ENCODE results near the gene TRRAP. TPM values are rescaled to one million over a fixed set of nuclear protein-coding genes. Genes with fewer than 3 reads are reported as not detected.

The TRRAP gene
- total RNA-seq, 1 donor from 2014 or later, result 66.9 TPM

DNA sequence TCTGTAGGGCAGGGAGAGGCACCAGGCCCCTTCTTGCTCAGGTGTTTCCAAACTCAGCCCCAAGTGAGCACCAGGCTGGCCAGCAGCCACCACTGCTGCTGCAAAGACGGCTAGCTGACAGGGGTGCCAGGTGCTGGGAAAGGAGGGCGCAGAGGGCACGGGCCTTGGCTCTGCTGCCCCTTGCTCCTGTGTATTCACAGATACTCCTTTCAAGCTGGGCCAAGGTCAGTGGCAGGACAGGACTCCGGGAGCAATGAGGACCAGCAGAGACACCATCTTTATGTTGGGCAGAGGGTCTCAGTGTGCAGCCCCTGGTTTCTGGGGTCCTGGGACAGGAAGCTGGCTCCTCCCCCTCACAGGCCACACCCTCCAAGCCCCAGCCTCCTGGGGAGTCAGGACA, 155.4 kb downstream of the TRRAP start:
- H3K4me1 Mint-ChIP-seq, result no peaks in the 10 kb centered on the region
- peaks cover 32% of the 10 kb centered on the region for H3K36me3 Mint-ChIP-seq (ENCODE audit: low read depth)
- H3K27me3 Mint-ChIP-seq (ENCODE audit: low read depth), result no peaks in the 10 kb centered on the region
- H3K9me3 Mint-ChIP-seq, result no peaks in the 10 kb centered on the region
- TF ChIP-seq, protein P1, sequence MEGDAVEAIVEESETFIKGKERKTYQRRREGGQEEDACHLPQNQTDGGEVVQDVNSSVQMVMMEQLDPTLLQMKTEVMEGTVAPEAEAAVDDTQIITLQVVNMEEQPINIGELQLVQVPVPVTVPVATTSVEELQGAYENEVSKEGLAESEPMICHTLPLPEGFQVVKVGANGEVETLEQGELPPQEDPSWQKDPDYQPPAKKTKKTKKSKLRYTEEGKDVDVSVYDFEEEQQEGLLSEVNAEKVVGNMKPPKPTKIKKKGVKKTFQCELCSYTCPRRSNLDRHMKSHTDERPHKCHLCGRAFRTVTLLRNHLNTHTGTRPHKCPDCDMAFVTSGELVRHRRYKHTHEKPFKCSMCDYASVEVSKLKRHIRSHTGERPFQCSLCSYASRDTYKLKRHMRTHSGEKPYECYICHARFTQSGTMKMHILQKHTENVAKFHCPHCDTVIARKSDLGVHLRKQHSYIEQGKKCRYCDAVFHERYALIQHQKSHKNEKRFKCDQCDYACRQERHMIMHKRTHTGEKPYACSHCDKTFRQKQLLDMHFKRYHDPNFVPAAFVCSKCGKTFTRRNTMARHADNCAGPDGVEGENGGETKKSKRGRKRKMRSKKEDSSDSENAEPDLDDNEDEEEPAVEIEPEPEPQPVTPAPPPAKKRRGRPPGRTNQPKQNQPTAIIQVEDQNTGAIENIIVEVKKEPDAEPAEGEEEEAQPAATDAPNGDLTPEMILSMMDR (conservative IDR thresholded peaks at IDR 0.05), result no peak
- H3K27ac Mint-ChIP-seq (ENCODE audit: unreplicated experiment), result no peak overlapping the region
- no peak overlapping the region for H3K4me3 Mint-ChIP-seq
- no peak for DNase-seq (ENCODE audit: low read depth, low spot score)

- no peak for DNase-seq (ENCODE audit: low read depth, low spot score)
- Mint-ChIP-seq H3K9me3 (no peaks in the 10 kb centered on the region), H3K27me3 (ENCODE audit: low read depth) (no peaks in the 10 kb centered on the region), H3K27ac (ENCODE audit: unreplicated experiment) (no peak overlapping the region), H3K4me3 (no peak overlapping the region), H3K4me1 (no peaks in the 10 kb centered on the region), H3K36me3 (ENCODE audit: low read depth) (peaks cover 31% of the 10 kb centered on the region)
- TF ChIP-seq, protein P1 (conservative IDR thresholded peaks at IDR 0.05), result no peak
These were observed 156.8 kb downstream of the TRRAP start for GRCh38 chr7:99034932-99035722.

- DNase-seq (ENCODE audit: low read depth, low spot score), result no peak
- H3K36me3 Mint-ChIP-seq (ENCODE audit: low read depth), result peaks cover 37% of the 10 kb centered on the region
- no peaks in the 10 kb centered on the region for H3K9me3 Mint-ChIP-seq
- H3K27me3 Mint-ChIP-seq (ENCODE audit: low read depth), result no peaks in the 10 kb centered on the region
- TF ChIP-seq, protein P1 (conservative IDR thresholded peaks at IDR 0.05), result no peak
- H3K4me3 Mint-ChIP-seq, result no peak overlapping the region
- peaks cover 5% of the 10 kb centered on the region for H3K4me1 Mint-ChIP-seq
- H3K27ac Mint-ChIP-seq (ENCODE audit: unreplicated experiment), result no peak overlapping the region
These were observed 157.6 kb downstream of the TRRAP start for GRCh38 chr7:99035723-99036545.

DNA sequence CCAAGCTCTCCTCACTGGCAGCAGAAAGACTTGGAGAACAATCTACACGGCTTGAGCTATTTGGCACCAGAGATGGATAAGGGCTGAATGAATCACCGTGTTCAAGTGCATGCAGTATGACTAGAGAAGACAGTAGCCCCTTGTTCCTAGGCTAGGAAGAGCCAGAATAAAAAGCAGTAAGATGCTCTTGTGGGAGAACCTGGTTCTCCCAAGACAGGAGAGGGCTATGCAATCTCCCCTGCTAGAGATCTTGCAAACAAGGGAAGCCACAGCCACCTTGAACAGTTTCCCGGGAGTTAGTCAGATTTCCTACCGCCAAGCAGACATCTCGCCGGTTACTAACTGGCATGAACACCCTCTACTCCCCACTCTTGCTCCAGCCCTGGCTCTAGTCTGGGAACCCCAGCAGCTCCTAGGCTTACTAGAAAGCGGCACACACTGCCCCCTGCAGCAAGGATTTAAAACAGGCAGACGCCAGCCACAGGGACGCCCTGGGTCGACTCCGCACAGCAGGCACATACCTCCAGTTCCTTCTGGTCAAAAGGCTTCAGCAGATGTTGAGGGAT, 158.3 kb downstream of the TRRAP start:
- Mint-ChIP-seq H3K4me1 (peaks cover 5% of the 10 kb centered on the region), H3K27ac (ENCODE audit: unreplicated experiment) (no peak overlapping the region), H3K36me3 (ENCODE audit: low read depth) (peaks cover 34% of the 10 kb centered on the region), H3K4me3 (peak overlapping the region; percentile 8), H3K9me3 (no peaks in the 10 kb centered on the region), H3K27me3 (ENCODE audit: low read depth) (no peaks in the 10 kb centered on the region)
- TF ChIP-seq, protein P1 (conservative IDR thresholded peaks at IDR 0.05), result peak; percentile 51
- peak; percentile 33 for DNase-seq (ENCODE audit: low read depth, low spot score)

DNA sequence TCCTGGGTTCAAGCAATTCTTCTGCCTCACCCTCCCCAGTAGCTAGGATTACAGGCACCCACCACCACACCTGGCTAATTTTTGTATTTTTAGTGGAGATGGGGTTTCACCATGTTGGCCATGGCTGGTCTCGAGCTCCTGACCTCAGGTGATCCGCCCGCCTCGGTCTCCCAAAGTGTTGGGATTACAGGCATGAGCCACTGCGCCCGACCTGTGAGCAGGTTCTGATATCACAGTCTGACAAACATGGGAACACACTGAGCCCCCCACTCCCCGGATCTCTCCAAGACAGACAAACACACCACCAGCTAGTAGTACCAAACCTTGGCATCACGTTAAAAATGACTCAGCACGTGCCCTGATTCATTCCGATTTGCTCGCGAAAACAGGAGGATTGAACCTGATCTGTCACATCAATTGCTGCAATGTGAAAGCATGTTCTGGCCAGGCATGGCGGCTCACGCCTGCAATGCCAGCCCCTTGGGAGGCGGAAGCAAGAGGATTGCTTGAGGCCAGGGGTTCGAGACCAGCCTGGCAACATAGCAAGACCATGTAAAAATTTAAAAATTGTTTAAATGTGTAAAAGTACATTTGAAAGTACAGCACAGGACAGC, 159.1 kb downstream of the TRRAP start:
- Mint-ChIP-seq H3K4me3 (no peak overlapping the region), H3K27me3 (ENCODE audit: low read depth) (no peaks in the 10 kb centered on the region), H3K36me3 (ENCODE audit: low read depth) (peaks cover 34% of the 10 kb centered on the region), H3K27ac (ENCODE audit: unreplicated experiment) (no peak overlapping the region), H3K9me3 (no peaks in the 10 kb centered on the region), H3K4me1 (peaks cover 5% of the 10 kb centered on the region)
- TF ChIP-seq, protein P1 (conservative IDR thresholded peaks at IDR 0.05), result no peak
- no peak for DNase-seq (ENCODE audit: low read depth, low spot score)
